RWPE1 (cell line): ENCODE results near the gene FKBP6.

Experiments
- CTCF ChIA-PET: fragments of 350-600 bp; sonication (Branson Sonifier 250); formaldehyde crosslinking; extraction: SDS; loops from one replicate; lab custom pipeline; 2021; lab: Yijun Ruan, JAX
- POLR2A ChIA-PET: fragments of 400-600 bp; formaldehyde crosslinking; extraction: SDS; loops from one replicate; lab custom pipeline; 2020; ENCODE audit warnings: antibody characterized with exemption; ENCODE audit not compliant: low non-redundant PET; lab: Yijun Ruan, JAX
- DNase-seq: peaks from one replicate; pipeline ENCODE4 v3.0.0; 2012; ENCODE audit warnings: low spot score
- H3K27ac ChIP-seq: fragments of 450-650 bp; 2 replicates; pipeline ENCODE4 v1.5.1; 2017
- TF ChIP-seq, protein P1 (sequence below): fragments of 450-650 bp; conservative IDR thresholded peaks from 2 replicates; pipeline ENCODE4 v1.5.1; 2017; ENCODE audit warnings: low read depth, mild to moderate bottlenecking

Gene FKBP6

DNA sequence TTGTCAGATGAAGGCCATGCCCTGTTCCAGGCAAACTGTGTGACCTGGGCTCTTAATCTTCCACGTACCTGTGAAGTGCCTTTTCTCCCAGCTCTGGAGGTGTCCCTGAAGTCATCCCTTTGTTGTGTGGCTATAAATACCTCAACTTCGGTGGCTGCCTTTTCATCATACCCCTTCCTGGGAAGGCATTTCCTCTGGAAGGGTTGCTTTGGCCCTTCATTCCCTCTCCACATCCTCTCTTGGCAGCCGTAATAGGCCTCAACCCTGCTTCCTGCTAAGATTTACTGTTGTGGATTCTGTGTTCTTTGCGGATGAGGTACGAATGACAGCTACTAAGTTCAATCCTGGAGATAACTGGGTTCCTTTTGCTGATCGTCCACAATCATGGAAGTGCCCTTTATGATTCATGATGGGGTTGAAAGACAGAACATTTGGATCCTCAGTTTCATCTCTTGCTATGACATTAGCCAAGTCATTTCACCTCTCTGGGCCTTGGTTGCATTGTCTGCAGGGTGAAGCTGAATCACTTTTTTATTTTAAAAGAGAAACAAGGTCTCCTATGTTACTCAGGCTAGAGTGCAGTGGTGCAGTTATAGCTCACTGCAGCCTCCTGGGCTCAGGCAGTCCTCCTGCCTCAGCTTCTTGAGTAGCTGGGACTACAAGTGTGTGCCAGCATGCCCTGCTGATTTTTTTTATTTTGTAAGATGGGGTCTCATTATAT is 23.6 kb downstream of the FKBP6 start:
- TF ChIP-seq, protein P1, sequence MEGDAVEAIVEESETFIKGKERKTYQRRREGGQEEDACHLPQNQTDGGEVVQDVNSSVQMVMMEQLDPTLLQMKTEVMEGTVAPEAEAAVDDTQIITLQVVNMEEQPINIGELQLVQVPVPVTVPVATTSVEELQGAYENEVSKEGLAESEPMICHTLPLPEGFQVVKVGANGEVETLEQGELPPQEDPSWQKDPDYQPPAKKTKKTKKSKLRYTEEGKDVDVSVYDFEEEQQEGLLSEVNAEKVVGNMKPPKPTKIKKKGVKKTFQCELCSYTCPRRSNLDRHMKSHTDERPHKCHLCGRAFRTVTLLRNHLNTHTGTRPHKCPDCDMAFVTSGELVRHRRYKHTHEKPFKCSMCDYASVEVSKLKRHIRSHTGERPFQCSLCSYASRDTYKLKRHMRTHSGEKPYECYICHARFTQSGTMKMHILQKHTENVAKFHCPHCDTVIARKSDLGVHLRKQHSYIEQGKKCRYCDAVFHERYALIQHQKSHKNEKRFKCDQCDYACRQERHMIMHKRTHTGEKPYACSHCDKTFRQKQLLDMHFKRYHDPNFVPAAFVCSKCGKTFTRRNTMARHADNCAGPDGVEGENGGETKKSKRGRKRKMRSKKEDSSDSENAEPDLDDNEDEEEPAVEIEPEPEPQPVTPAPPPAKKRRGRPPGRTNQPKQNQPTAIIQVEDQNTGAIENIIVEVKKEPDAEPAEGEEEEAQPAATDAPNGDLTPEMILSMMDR: no peak
- ChIA-PET CTCF (no interaction called here), POLR2A (no interaction called here)

DNA sequence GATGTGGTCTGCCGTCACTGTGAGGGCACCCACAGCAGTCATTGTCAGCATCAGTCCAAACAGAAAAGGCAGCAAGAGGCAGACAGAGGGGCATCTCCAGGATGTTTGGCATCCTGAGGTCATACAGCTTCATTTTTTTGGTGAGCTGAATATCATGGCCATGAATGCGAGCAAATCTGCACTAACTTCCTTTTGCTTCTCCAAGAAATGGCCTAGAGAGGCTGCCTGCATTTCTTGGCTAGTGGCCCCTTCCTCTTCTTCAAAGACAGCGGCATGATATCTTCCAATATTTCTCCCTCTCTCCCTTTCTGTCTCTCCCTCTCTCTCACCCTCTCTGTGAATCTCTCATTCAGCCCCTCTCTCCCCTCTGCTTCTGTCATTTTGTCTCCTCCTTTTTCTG is 24.8 kb downstream of the FKBP6 start:
- H3K27ac ChIP-seq: no peak overlapping the region
- DNase-seq: no peak
- ChIA-PET CTCF (interaction anchor here (0.6 kb wide), 1 partner anchor 108 kb away, joined by 6 read pairs; no protein-coding TSS in a partner anchor), POLR2A (no interaction called here)
- TF ChIP-seq, protein P1: no peak

More for the DNA sequence above, 23.6 kb downstream of the FKBP6 start:
- H3K27ac ChIP-seq: no peak overlapping the region
- DNase-seq: no peak

DNA sequence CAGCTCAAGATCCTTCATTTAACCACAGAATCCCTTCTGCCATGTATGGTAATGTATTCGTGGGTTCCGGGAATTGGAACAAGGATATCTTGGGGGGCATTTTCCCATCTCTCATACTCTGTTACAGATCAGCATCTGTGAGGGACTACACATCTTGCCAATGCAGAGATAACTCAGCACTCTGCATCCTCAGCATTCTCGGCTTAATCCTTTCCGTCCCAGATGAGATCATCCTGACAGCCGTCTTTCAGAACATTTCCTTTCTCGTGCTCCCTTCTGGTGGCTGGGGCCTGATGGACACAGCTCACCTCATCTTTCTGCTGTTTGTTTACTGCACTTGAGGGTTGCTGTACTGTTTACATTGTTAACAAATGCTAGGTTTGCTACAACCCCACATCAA is 25.3 kb downstream of the FKBP6 start:
- ChIA-PET CTCF (no interaction called here), POLR2A (no interaction called here)
- DNase-seq: no peak
- TF ChIP-seq, protein P1: no peak
- no peak overlapping the region for H3K27ac ChIP-seq

DNA sequence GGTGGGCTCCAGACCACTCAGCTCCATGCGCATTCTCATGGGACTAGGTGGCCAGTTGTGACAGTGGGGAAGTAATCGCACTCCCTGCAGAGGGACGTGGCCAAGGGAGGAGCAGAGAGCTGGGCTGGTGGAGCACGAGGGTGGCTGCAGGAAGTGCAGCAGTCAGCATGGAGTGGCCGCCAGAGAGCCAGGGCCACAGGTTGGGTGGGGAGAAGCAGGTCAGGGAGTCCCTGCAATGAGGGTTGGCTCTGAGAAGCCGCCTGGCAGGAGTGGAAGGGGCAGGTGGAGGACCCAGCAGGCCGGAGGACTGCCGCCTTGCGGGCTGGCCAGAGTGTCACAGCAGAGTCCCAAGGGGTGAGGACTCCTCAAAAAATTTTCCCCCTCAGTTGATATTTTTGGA is 26.2 kb downstream of the FKBP6 start:
- POLR2A ChIA-PET: no interaction called here
- no peak for DNase-seq
- TF ChIP-seq, protein P1: no peak
- CTCF ChIA-PET: no interaction called here
- no peak overlapping the region for H3K27ac ChIP-seq

DNA sequence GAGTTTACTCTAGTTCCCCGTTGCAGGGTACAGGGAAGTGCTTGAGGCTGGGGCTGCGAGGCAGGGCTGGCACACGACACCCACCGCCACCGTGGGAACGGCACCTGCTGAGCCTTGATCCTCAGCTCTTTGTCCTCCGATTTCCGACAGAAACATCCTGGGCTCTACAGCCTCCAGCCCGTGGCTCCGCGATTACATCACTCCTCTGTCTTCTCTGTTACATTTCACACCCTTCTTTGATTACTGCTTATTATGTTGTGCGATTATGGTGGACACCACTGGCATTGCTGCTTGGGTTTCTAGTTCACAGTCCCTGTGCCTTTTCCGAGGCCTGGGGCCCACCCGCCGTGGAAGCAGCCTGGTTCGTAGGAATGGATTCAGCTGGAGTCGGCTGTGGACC is 26.9 kb downstream of the FKBP6 start:
- H3K27ac ChIP-seq: no peak overlapping the region
- ChIA-PET POLR2A (no interaction called here), CTCF (no interaction called here)
- TF ChIP-seq, protein P1: no peak
- DNase-seq: no peak

DNA sequence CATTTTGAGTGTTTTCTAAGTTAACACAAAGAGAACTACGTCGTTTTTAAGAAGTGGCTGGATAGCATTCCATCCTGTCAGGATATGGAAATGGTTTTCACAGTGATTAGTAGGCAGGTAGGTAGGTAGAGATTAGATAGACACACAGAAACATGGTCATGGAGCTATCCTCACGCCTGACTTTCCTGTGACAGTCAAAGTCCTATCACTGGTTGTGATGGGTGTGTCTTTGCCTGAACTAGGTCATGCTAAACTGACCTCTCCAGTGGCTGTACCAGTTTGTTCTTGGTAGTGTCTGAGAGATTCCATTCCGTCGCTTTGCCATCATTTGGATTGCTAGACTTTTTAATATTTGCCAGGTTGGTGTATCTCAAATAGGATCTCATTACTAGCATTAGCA is 28.2 kb downstream of the FKBP6 start:
- H3K27ac ChIP-seq: no peak overlapping the region
- POLR2A ChIA-PET: no interaction called here
- CTCF ChIA-PET: interaction anchor here (1.8 kb wide), 1 partner anchor 14 kb away, joined by 8 read pairs; no protein-coding TSS in a partner anchor
- TF ChIP-seq, protein P1: no peak
- no peak for DNase-seq
